H1 (cell line): ENCODE results near the gene POLR2F. TPM values are rescaled to one million over a fixed set of nuclear protein-coding genes. Genes with fewer than 3 reads are reported as not detected.

Experiments
- CTCF ChIA-PET: fragments of 300-600 bp; sonication (Branson Sonifier 250); formaldehyde crosslinking; loops from one replicate; lab custom pipeline; 2021; ENCODE audit not compliant: partially characterized antibody; lab: Charles Lee
- POLR2A ChIA-PET: fragments of 300-600 bp; sonication (Branson Sonifier 250); formaldehyde crosslinking; loops from one replicate; lab custom pipeline; 2021; ENCODE audit warnings: inconsistent platforms; ENCODE audit not compliant: partially characterized antibody; lab: Charles Lee
- DNase-seq, 2 experiments: peaks; one replicate each; pipeline versions ENCODE4 v3.0.0 to v3.0.0-alpha.2; 2010 to 2022; ENCODE audit warnings: low spot score in 2 of 2, low read depth in 1 of 2, mixed read lengths in 1 of 2
- FAIRE-seq: peaks from 2 replicates; lab custom pipeline; 2011; peaks lifted over from hg19 to GRCh38; lab: Jason Lieb, UNC
- H2AFZ ChIP-seq: 2 replicates; pipeline ENCODE4 v1.8.1; 2012; ENCODE audit warnings: low read length, inconsistent platforms
- H2AK5ac ChIP-seq: 2 replicates; pipeline ENCODE4 v1.6.1; 2013; ENCODE audit warnings: low read depth, low read length
- H2BK120ac ChIP-seq: replicated peaks from 2 replicates; pipeline ENCODE3; 2013; ENCODE audit warnings: low read depth, low read length, inconsistent platforms
- H2BK12ac ChIP-seq: 2 replicates; pipeline ENCODE4 v1.6.1; 2013; ENCODE audit warnings: low read depth, low read length
- H2BK15ac ChIP-seq: 2 replicates; pipeline ENCODE4 v1.6.1; 2013; ENCODE audit warnings: low read length
- H2BK20ac ChIP-seq: 2 replicates; pipeline ENCODE4 v1.6.1; 2013; ENCODE audit warnings: low read length
- H2BK5ac ChIP-seq: 2 replicates; pipeline ENCODE4 v1.6.1; 2013; ENCODE audit warnings: low read depth, low read length
- H3K14ac ChIP-seq: 2 replicates; pipeline ENCODE4 v1.6.1; 2013; ENCODE audit warnings: inconsistent platforms; ENCODE audit not compliant: insufficient read length
- H3K18ac ChIP-seq: 2 replicates; pipeline ENCODE4 v1.6.1; 2013; ENCODE audit warnings: low read length; ENCODE audit errors: extremely low read depth
- H3K23ac ChIP-seq: 2 replicates; pipeline ENCODE4 v1.6.1; 2013; ENCODE audit warnings: inconsistent platforms; ENCODE audit not compliant: insufficient read length
- H3K23me2 ChIP-seq: 2 replicates; pipeline ENCODE4 v1.6.1; 2013; ENCODE audit warnings: low read depth, low read length
- H3K27ac ChIP-seq: 2 replicates; pipeline ENCODE4 v1.6.1; 2011; ENCODE audit warnings: low read depth, low read length, inconsistent platforms
- H3K27me3 ChIP-seq, 4 experiments: replicated peaks in 1 of 4; 1 replicate in 1 of 4; 2 replicates in 3 of 4; pipeline versions ENCODE4 v1.6.1 to v1.8.1; 2011 to 2013; ENCODE audit warnings: low read length in 3 of 4, mild to moderate bottlenecking in 3 of 4, inconsistent platforms in 2 of 4, mixed read lengths in 2 of 4, moderate library complexity in 1 of 4; ENCODE audit not compliant: control insufficient read depth in 3 of 4, insufficient read depth in 3 of 4; ENCODE audit errors: extremely low read depth in 1 of 4
- H3K36me3 ChIP-seq, 4 experiments: 2 replicates each; pipeline versions ENCODE4 v1.6.1 to v1.8.1; 2011 to 2013; ENCODE audit warnings: mild to moderate bottlenecking in 4 of 4, low read length in 3 of 4, moderate library complexity in 2 of 4, control low read depth in 1 of 4, inconsistent platforms in 1 of 4; ENCODE audit not compliant: insufficient read depth in 4 of 4, control insufficient read depth in 2 of 4
- H3K4ac ChIP-seq: replicated peaks from 2 replicates; pipeline ENCODE3; 2013; ENCODE audit warnings: low read length, low read depth, mixed read lengths, inconsistent platforms; ENCODE audit not compliant: insufficient read length
- H3K4me1 ChIP-seq, 4 experiments: replicated peaks in 1 of 4; 1 replicate in 1 of 4; 2 replicates in 3 of 4; pipeline versions ENCODE4 v1.6.1 to v1.8.1; 2011 to 2013; ENCODE audit warnings: low read length in 3 of 4, inconsistent platforms in 2 of 4, mixed read lengths in 1 of 4; ENCODE audit not compliant: insufficient read depth in 4 of 4, control insufficient read depth in 3 of 4
- H3K4me2 ChIP-seq, 2 experiments: 2 replicates each; pipeline versions ENCODE4 v1.6.1 to v1.8.1; 2011 to 2013; ENCODE audit warnings: low read depth in 2 of 2, low read length in 2 of 2, control low read depth in 1 of 2, inconsistent platforms in 1 of 2, mild to moderate bottlenecking in 1 of 2; ENCODE audit not compliant: insufficient read depth in 1 of 2
- H3K4me3 ChIP-seq, 4 experiments: fragments of 200-600, 300-600 bp in 1 of 4; sonication (generic), shearing (Covaris generic), sonication (Bioruptor Twin) in 1 of 4; 2 replicates each; pipeline versions ENCODE4 v1.5.1 to v1.8.1; 2011 to 2016; ENCODE audit warnings: low read length in 4 of 4, low read depth in 3 of 4, control low read depth in 2 of 4, inconsistent platforms in 2 of 4, mild to moderate bottlenecking in 2 of 4, mixed read lengths in 1 of 4, moderate library complexity in 1 of 4; ENCODE audit not compliant: insufficient read depth in 2 of 4; ENCODE audit errors: extremely low read depth in 1 of 4
- H3K56ac ChIP-seq: replicated peaks from 2 replicates; pipeline ENCODE3; 2013; ENCODE audit warnings: low read depth, mild to moderate bottlenecking, mixed read lengths, low read length, inconsistent platforms; ENCODE audit not compliant: insufficient read length
- H3K79me1 ChIP-seq: 2 replicates; pipeline ENCODE4 v1.6.1; 2013; ENCODE audit warnings: low read depth, low read length, control low read depth
- H3K79me2 ChIP-seq, 2 experiments: 2 replicates each; pipeline versions ENCODE4 v1.6.1 to v1.8.1; 2012 to 2013; ENCODE audit warnings: low read length in 2 of 2, mild to moderate bottlenecking in 2 of 2, inconsistent platforms in 1 of 2; ENCODE audit not compliant: insufficient read depth in 2 of 2, control insufficient read depth in 1 of 2
- H3K9ac ChIP-seq, 4 experiments: replicated peaks in 1 of 4; 1 replicate in 1 of 4; 2 replicates in 3 of 4; pipeline versions ENCODE4 v1.6.1 to v1.8.1; 2011 to 2013; ENCODE audit warnings: low read depth in 3 of 4, low read length in 3 of 4, control low read depth in 2 of 4, mild to moderate bottlenecking in 2 of 4, moderate library complexity in 2 of 4, inconsistent platforms in 1 of 4; ENCODE audit errors: extremely low read depth in 1 of 4
- H3K9me3 ChIP-seq, 2 experiments: 2 replicates each; pipeline versions ENCODE4 v1.6.1 to v1.8.1; 2012 to 2013; ENCODE audit warnings: mild to moderate bottlenecking in 2 of 2, moderate library complexity in 2 of 2, control low read depth in 1 of 2, inconsistent platforms in 1 of 2, low read depth in 1 of 2, low read length in 1 of 2, mixed read lengths in 1 of 2; ENCODE audit not compliant: insufficient read depth in 2 of 2
- H4K20me1 ChIP-seq, 2 experiments: replicated peaks in 1 of 2; 2 replicates each; pipeline versions ENCODE3 to v1.8.1; 2011 to 2013; ENCODE audit warnings: inconsistent platforms in 2 of 2, low read length in 2 of 2, mild to moderate bottlenecking in 1 of 2; ENCODE audit not compliant: insufficient read depth in 2 of 2, control insufficient read depth in 1 of 2
- H4K5ac ChIP-seq: 2 replicates; pipeline ENCODE4 v1.6.1; 2013; ENCODE audit warnings: low read length, low read depth, mixed read lengths, inconsistent platforms; ENCODE audit not compliant: insufficient read length
- H4K8ac ChIP-seq: 2 replicates; pipeline ENCODE4 v1.8.0; 2013; ENCODE audit warnings: mild to moderate bottlenecking, moderate library complexity, low read length, inconsistent platforms; ENCODE audit not compliant: insufficient read depth; ENCODE audit errors: extremely low read depth
- H4K91ac ChIP-seq: replicated peaks from 2 replicates; pipeline ENCODE3; 2013; ENCODE audit warnings: low read length, mixed read lengths, inconsistent platforms; ENCODE audit not compliant: insufficient read length
- KDM4A ChIP-seq: IDR thresholded peaks from one replicate; pipeline ENCODE4 v1.7.1; 2012; ENCODE audit warnings: low read depth, mild to moderate bottlenecking, moderate library complexity, low read length, inconsistent platforms; ENCODE audit not compliant: severe bottlenecking
- KDM5A ChIP-seq: fragments of 200-600 bp; IDR thresholded peaks from 2 replicates; pipeline ENCODE4 v1.7.1; 2012; ENCODE audit warnings: mild to moderate bottlenecking, low read length, inconsistent platforms, mixed read lengths
- NRF1 ChIP-seq: IDR thresholded peaks from 2 replicates; pipeline ENCODE4 v1.6.1; 2011; ENCODE audit warnings: mild to moderate bottlenecking, low read depth, low read length, improper control_type of control experiment
- POLR2AphosphoS5 ChIP-seq: IDR thresholded peaks from 2 replicates; pipeline ENCODE4 v1.6.1; 2011; ENCODE audit warnings: low read depth, low read length
- TAF7 ChIP-seq: optimal IDR thresholded peaks from 2 replicates; pipeline ENCODE3; 2011; ENCODE audit warnings: low read depth, mild to moderate bottlenecking, inconsistent platforms, low read length, moderate library complexity, borderline replicate concordance
- ZNF274 ChIP-seq: IDR thresholded peaks from 2 replicates; pipeline ENCODE4 v1.7.0; 2012; ENCODE audit warnings: low read length, borderline replicate concordance; ENCODE audit errors: extremely low read depth
- WGBS, 2 experiments: shearing (Covaris generic) in 1 of 2; methylation state at CpG; one replicate each; pipeline versions ENCODE4 v1.1.6 to v1.1.7; 2013 to 2015; ENCODE audit warnings: low lambda C conversion rate in 2 of 2, mixed read lengths in 2 of 2, inconsistent platforms in 1 of 2, low coverage in 1 of 2, missing lambda C conversion rate in 1 of 2; ENCODE audit not compliant: insufficient replicate concordance in 2 of 2, insufficient coverage in 1 of 2, insufficient read length in 1 of 2; ENCODE audit errors: extremely low coverage in 1 of 2, missing lambda C conversion rate in 1 of 2; 5-methylcytosine and 5-hydroxymethylcytosine counted together
- polyA plus RNA-seq, 7 experiments: library from polyadenylated mRNA; depleted of rRNA in 3 of 7; stranded (reverse) in 5 of 7; unstranded in 2 of 7; fragments of >200 nt in 5 of 7; fragments of 200-250 nt in 2 of 7; gene quantifications; 1 replicate in 5 of 7; 2 replicates in 1 of 7; 4 replicates in 1 of 7; pipeline versions ENCODE4 v1.2.1 to v1.2.3, GENCODE V29; 2011 to 2013; ENCODE audit warnings: missing spikeins in 2 of 7, mixed read lengths in 2 of 7
- total RNA-seq: library from RNA; stranded (reverse); fragmentation: NEBNext Ultra II Directional; extraction: Animal tissue kit (Norgen Biotek cat#: 25700); gene quantifications from 2 replicates; pipeline ENCODE4 v1.2.1, GENCODE V29; 2021
- TF ChIP-seq, protein P1 (sequence below): IDR thresholded peaks from 2 replicates; pipeline ENCODE4 v1.6.1; 2011; ENCODE audit warnings: low read length, improper control_type of control experiment

POLR2F gene
- total and polyA plus RNA-seq, 2 of the 8 experiments (the other 6 are each of a cell fraction or from before 2014, with no cell fraction given) = 150 to 176 TPM

DNA sequence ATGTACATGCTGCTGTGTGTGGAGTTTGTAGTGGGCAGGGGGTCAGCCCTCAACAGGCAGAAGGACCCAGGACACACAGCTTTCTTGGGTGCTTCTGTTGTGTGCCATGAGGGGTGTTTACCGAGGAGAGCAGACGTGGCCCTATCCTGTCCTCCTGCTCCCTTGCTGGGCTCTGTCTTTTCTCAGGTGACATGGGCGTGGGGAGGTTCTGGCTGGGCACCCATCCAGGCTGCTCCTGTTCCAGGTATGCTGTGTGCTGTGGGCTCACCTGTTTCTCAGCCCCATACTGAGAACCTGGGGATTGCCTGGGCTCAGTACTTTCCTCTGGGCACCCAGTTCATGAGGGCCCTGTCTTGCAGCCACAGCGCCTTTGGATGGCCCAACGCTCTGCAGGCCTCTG is 24.1 kb upstream of the POLR2F start:
- H3K4me2 ChIP-seq = no peak overlapping the region
- TF ChIP-seq KDM4A (no peak), ZNF274 (no peak), POLR2AphosphoS5 (no peak), NRF1 (no peak), TAF7 (no peak), KDM5A (no peak)
- TF ChIP-seq, protein P1, sequence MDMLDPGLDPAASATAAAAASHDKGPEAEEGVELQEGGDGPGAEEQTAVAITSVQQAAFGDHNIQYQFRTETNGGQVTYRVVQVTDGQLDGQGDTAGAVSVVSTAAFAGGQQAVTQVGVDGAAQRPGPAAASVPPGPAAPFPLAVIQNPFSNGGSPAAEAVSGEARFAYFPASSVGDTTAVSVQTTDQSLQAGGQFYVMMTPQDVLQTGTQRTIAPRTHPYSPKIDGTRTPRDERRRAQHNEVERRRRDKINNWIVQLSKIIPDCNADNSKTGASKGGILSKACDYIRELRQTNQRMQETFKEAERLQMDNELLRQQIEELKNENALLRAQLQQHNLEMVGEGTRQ = no peak
- TF ChIP-seq, all 59 proteins: peak for 0
- Histone ChIP-seq H3K56ac (no peak overlapping the region), H3K27ac (no peak overlapping the region), H4K5ac (no peak overlapping the region), H3K4ac (no peak overlapping the region), H3K23me2 (no peaks in the 10 kb centered on the region), H4K91ac (no peak overlapping the region), H3K4me1 (peaks cover 0 to 5% (median 3%) of the 10 kb centered on the region in 4 experiments; a peak in 5 of 7 replicates), H3K14ac (no peak overlapping the region), H4K8ac (peak overlapping the region; percentile 11; the same call in 1 of the 2 replicates), H3K4me3 (no peak overlapping the region), H3K79me2 (no peaks in the 10 kb centered on the region), H3K18ac (no peak overlapping the region), H2BK120ac (no peak overlapping the region), H3K79me1 (no peaks in the 10 kb centered on the region), H3K27me3 (no peaks in the 10 kb centered on the region), H3K36me3 (peaks cover 3 to 17% (median 10%) of the 10 kb centered on the region in 4 experiments; a peak in 7 of 8 replicates), H3K23ac (no peak overlapping the region), H2AFZ (no peak overlapping the region), H3K9ac (no peak overlapping the region), H3K9me3 (no peaks in the 10 kb centered on the region), H2BK20ac (no peak overlapping the region), H4K20me1 (peaks cover 0 to 8% of the 10 kb centered on the region in 2 experiments), H2AK5ac (no peak overlapping the region), H2BK12ac (no peak overlapping the region), H2BK15ac (no peak overlapping the region), H2BK5ac (no peak overlapping the region)
- FAIRE-seq = no peak
- POLR2A ChIA-PET = interaction anchor here (0.6 to 1.0 kb wide), 2 partner anchors 39 kb away, joined by 3 to 4 read pairs; no protein-coding TSS in a partner anchor
- 90% methylated on average over 5 of the region's 5 CpGs; no CpG with 5 or more reads in 1 of the 2 experiments for WGBS, 2 experiments
- DNase-seq = no peak
- CTCF ChIA-PET = interaction anchor here (0.6 to 10.4 kb wide), 7 partner anchors 13 to 70 kb away, joined by 3 to 158 read pairs (median 4); no protein-coding TSS in a partner anchor
